Stimulated activated CD4-positive, alpha-beta T cell treated with anti-CD3 and anti-CD28 coated beads, Interleukin-15, amount 100 ng/mL, for 24 hours (primary cell): ENCODE results near the gene NFRKB.

Experiments
- DNase-seq: peaks from one replicate; pipeline ENCODE4 v3.0.0-alpha.2; 2020

The NFRKB gene

GRCh38 chr11:129895126-129896041 is at the start of gene NFRKB:
Gene NFRKB (minus strand): TSS chr11:129895578. CDS start chr11:129892849, 2,729 bp downstream.
- peak; percentile 89 for DNase-seq

- DNase-seq = no peak
Measured at GRCh38 chr11:129944696-129945095, 49.3 kb upstream of the NFRKB start.

- no peak for DNase-seq
Measured at GRCh38 chr11:129943036-129943435, 47.7 kb upstream of the NFRKB start.

GRCh38 chr11:129939510-129939909 is 44.1 kb upstream of the NFRKB start:
- DNase-seq = no peak

GRCh38 chr11:129938764-129939163 is 43.4 kb upstream of the NFRKB start:
- DNase-seq = no peak

- DNase-seq = no peak
Measured at GRCh38 chr11:129937592-129938238, 42.3 kb upstream of the NFRKB start.

- no peak for DNase-seq
Measured at GRCh38 chr11:129935723-129936122, 40.3 kb upstream of the NFRKB start.

- no peak for DNase-seq
Measured at GRCh38 chr11:129933891-129934290, 38.5 kb upstream of the NFRKB start.

GRCh38 chr11:129933262-129933661 is 37.9 kb upstream of the NFRKB start:
- DNase-seq = no peak

GRCh38 chr11:129932381-129933067 is 37.1 kb upstream of the NFRKB start:
- DNase-seq = no peak

- no peak for DNase-seq
Measured at GRCh38 chr11:129930743-129931142, 35.4 kb upstream of the NFRKB start.

GRCh38 chr11:129930296-129930695 is 34.9 kb upstream of the NFRKB start:
- no peak for DNase-seq

- no peak for DNase-seq
Measured at GRCh38 chr11:129929721-129930120, 34.3 kb upstream of the NFRKB start.

- DNase-seq = no peak
Measured at GRCh38 chr11:129928923-129929692, 33.7 kb upstream of the NFRKB start.

GRCh38 chr11:129922674-129923073 is 27.3 kb upstream of the NFRKB start:
- no peak for DNase-seq

- no peak for DNase-seq
Measured at GRCh38 chr11:129918361-129918760, 23.0 kb upstream of the NFRKB start.

GRCh38 chr11:129917231-129917630 is 21.9 kb upstream of the NFRKB start:
- DNase-seq = no peak

- DNase-seq = no peak
Measured at GRCh38 chr11:129911298-129911697, 15.9 kb upstream of the NFRKB start.

- no peak for DNase-seq
Measured at GRCh38 chr11:129910360-129910759, 15.0 kb upstream of the NFRKB start.

- DNase-seq = no peak
Measured at GRCh38 chr11:129905402-129905801, 10.0 kb upstream of the NFRKB start.

- no peak for DNase-seq
Measured at GRCh38 chr11:129896062-129896461, 684 bp upstream of the NFRKB start.

GRCh38 chr11:129894278-129895125 is 876 bp downstream of the NFRKB start:
- DNase-seq = no peak
